Measurements from ENCODE around the gene MIAT.

MIAT gene

DNA sequence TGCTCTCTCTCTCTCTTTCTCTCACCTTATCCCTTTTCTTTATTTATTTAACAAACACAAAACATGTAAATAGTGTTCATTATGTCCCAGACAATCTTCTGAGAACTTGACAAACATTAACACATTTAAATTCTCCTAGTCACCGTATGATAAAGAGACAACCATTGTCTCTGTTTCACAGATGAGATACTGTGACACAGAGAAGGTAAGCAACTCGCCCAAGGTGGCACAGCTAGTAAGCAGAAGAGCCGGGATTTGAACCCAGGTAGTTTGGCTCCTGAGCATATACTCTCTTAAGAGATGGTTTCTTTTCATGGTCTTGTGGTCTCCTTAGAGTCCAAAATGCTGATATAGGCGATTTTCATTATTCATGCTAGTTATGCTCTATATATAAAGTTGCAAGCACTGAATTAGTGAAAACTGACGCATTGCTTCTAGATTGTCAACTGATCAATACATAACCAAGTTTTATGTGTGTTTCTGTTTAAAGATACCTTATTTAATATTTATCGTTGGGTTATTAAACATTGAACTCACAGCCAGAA is 58.1 kb downstream of the MIAT start:
- TF ChIP-seq, protein P1, sequence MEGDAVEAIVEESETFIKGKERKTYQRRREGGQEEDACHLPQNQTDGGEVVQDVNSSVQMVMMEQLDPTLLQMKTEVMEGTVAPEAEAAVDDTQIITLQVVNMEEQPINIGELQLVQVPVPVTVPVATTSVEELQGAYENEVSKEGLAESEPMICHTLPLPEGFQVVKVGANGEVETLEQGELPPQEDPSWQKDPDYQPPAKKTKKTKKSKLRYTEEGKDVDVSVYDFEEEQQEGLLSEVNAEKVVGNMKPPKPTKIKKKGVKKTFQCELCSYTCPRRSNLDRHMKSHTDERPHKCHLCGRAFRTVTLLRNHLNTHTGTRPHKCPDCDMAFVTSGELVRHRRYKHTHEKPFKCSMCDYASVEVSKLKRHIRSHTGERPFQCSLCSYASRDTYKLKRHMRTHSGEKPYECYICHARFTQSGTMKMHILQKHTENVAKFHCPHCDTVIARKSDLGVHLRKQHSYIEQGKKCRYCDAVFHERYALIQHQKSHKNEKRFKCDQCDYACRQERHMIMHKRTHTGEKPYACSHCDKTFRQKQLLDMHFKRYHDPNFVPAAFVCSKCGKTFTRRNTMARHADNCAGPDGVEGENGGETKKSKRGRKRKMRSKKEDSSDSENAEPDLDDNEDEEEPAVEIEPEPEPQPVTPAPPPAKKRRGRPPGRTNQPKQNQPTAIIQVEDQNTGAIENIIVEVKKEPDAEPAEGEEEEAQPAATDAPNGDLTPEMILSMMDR (IDR thresholded peaks at IDR 0.05; ENCODE audit: low read depth, low read length): no peak
- Histone ChIP-seq H3K27ac (no peak overlapping the region), H3K9me3 (ENCODE audit: severe bottlenecking) (no peaks in the 10 kb centered on the region), H3K4me3 (ENCODE audit: low read depth, low read length) (no peak overlapping the region), H3K36me3 (no peaks in the 10 kb centered on the region), H3K27me3 (ENCODE audit: insufficient read depth, low read depth, severe bottlenecking) (no peaks in the 10 kb centered on the region)
- no peak for DNase-seq

DNA sequence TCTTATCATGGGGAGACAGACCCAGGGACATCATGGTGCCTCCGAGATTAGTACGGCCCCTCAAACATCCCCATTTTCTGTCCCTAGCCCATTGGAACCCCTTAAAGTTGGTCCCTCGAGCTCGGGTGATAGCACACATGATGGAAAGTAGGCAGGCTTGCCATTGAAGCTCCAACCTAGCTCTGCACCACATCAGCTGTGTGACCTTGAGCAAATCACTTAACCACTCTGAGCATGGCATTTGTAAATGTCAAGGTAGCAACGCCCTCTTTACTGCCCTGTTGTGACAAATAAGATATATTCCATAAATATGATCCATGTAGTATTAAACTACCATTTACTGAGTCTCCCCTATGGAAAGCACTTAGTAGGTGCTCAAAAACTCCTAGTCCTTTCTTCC is 61.1 kb downstream of the MIAT start:
- H3K36me3 ChIP-seq: no peaks in the 10 kb centered on the region
- no peak overlapping the region for H3K4me3 ChIP-seq (ENCODE audit: low read depth, low read length)
- TF ChIP-seq, protein P1 (IDR thresholded peaks at IDR 0.05; ENCODE audit: low read depth, low read length): no peak
- H3K27ac ChIP-seq: no peak overlapping the region
- no peaks in the 10 kb centered on the region for H3K27me3 ChIP-seq (ENCODE audit: insufficient read depth, low read depth, severe bottlenecking)
- no peaks in the 10 kb centered on the region for H3K9me3 ChIP-seq (ENCODE audit: severe bottlenecking)
- DNase-seq: no peak

DNA sequence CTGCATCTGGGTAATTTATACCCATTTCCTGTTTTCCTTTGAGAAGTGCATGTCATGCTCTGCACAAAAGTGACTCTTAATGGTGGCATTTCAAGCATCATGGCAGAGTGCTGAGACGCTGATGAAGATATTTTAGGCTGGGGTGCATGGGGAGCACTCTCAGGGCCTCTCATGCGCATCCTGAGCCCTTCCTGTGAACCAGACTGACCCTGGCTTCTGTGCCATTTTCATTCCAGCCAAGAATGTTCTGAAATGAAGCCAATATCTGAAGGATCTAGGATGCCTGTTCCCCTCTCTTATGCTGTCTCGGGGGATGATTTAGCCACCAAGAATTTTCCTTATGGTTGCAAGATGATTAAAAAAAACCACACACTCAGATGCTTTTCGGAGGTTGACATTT is 61.5 kb downstream of the MIAT start:
- TF ChIP-seq, protein P1 (IDR thresholded peaks at IDR 0.05; ENCODE audit: low read depth, low read length): no peak
- Histone ChIP-seq H3K27ac (no peak overlapping the region), H3K36me3 (no peaks in the 10 kb centered on the region), H3K27me3 (ENCODE audit: insufficient read depth, low read depth, severe bottlenecking) (no peaks in the 10 kb centered on the region), H3K9me3 (ENCODE audit: severe bottlenecking) (no peaks in the 10 kb centered on the region), H3K4me3 (ENCODE audit: low read depth, low read length) (no peak overlapping the region)
- DNase-seq: no peak

DNA sequence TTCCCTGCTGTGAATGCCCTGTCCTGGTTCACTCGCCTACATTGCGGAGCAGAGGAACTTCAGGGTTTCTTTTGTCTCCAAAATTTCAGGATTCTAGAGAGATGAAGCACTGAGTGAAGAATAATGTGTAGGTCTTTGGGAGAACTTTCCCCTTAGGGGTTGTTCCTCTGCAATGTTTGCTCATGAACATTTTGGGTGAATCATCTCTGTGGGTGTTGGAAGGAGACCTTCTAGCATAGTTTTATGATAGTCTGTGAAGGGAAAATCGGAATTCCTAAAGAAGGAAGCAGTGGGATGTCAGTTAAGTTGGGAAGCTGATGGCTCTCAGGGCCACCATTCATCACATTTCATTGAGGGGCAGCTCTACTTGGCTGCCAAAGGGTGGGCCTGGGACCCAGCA is 64.8 kb downstream of the MIAT start:
- DNase-seq: no peak
- H3K36me3 ChIP-seq: no peaks in the 10 kb centered on the region
- H3K4me3 ChIP-seq (ENCODE audit: low read depth, low read length): no peak overlapping the region
- no peak overlapping the region for H3K27ac ChIP-seq
- H3K9me3 ChIP-seq (ENCODE audit: severe bottlenecking): no peaks in the 10 kb centered on the region
- TF ChIP-seq, protein P1 (IDR thresholded peaks at IDR 0.05; ENCODE audit: low read depth, low read length): no peak
- no peaks in the 10 kb centered on the region for H3K27me3 ChIP-seq (ENCODE audit: insufficient read depth, low read depth, severe bottlenecking)

DNA sequence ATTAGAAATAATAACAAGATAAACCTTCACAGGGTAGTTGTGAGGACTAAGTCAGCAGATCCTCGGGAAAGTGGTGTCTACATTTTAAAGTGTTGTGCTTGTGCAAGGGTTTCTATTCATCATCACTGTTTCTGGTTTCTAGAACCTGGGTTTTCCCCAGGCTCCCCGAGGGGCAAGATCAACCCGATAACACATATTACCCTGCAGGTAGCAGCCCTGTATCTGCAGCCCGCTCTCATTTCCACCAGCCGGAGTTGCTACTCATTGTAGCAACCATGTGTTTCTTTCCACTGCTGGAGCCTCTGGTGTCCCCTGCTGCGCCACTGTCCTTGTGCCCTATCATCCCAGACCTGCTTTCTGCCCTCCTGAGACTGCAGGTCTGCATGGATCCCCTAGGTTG is 67.0 kb downstream of the MIAT start:
- no peak for DNase-seq
- no peak overlapping the region for H3K27ac ChIP-seq
- H3K27me3 ChIP-seq (ENCODE audit: insufficient read depth, low read depth, severe bottlenecking): no peaks in the 10 kb centered on the region
- H3K9me3 ChIP-seq (ENCODE audit: severe bottlenecking): no peaks in the 10 kb centered on the region
- TF ChIP-seq, protein P1 (IDR thresholded peaks at IDR 0.05; ENCODE audit: low read depth, low read length): no peak
- no peaks in the 10 kb centered on the region for H3K36me3 ChIP-seq
- H3K4me3 ChIP-seq (ENCODE audit: low read depth, low read length): no peak overlapping the region

DNA sequence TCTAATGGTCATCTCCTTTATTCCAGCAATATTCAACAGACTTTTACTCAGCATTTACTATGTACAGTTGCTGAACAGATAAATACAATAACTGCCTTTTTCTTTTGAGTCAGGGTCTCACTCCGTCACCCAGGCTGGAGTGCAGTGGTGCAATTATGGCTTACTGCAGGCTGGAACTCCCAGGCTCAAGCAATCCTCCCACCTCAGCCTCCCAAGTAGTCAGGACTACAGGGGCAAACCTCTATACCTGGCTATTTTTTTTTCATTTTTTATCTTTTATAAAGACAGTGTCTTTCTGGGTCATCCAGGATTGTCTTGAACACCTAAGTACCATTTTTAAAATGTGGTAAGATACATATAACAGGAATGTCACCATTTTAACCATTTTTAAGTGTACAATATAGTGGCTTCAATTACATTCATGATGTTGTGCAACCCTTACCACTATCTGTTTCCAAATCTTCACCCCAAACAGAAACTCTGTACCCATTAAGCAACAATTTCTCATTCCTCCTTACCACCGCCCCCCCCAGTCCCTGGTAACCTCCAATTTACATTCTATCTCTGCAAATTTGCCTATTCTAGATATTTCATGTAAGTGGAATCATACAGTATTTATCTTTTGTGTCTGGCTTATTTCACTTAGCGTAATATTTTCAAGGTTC is 67.8 kb downstream of the MIAT start:
- H3K4me3 ChIP-seq (ENCODE audit: low read depth, low read length): no peak overlapping the region
- TF ChIP-seq, protein P1 (IDR thresholded peaks at IDR 0.05; ENCODE audit: low read depth, low read length): no peak
- no peaks in the 10 kb centered on the region for H3K27me3 ChIP-seq (ENCODE audit: insufficient read depth, low read depth, severe bottlenecking)
- no peaks in the 10 kb centered on the region for H3K9me3 ChIP-seq (ENCODE audit: severe bottlenecking)
- DNase-seq: no peak
- no peak overlapping the region for H3K27ac ChIP-seq
- no peaks in the 10 kb centered on the region for H3K36me3 ChIP-seq

Measured in WERI-Rb-1 (cell line).